Stimulated activated CD4-positive, alpha-beta T cell treated with anti-CD3 and anti-CD28 coated beads, Interleukin-12 subunit alpha, Interleukin-12 subunit beta, amount 100 ng/mL, for 48 hours (primary cell): ENCODE measurements around the gene UNC5B.

ENCODE experiments used
- DNase-seq, 3 donors: peaks; one replicate each; pipeline ENCODE4 v3.0.0-alpha.2; 2020; ENCODE audit warnings: low read depth in 2 of 3, low spot score in 1 of 3

The UNC5B gene

DNA sequence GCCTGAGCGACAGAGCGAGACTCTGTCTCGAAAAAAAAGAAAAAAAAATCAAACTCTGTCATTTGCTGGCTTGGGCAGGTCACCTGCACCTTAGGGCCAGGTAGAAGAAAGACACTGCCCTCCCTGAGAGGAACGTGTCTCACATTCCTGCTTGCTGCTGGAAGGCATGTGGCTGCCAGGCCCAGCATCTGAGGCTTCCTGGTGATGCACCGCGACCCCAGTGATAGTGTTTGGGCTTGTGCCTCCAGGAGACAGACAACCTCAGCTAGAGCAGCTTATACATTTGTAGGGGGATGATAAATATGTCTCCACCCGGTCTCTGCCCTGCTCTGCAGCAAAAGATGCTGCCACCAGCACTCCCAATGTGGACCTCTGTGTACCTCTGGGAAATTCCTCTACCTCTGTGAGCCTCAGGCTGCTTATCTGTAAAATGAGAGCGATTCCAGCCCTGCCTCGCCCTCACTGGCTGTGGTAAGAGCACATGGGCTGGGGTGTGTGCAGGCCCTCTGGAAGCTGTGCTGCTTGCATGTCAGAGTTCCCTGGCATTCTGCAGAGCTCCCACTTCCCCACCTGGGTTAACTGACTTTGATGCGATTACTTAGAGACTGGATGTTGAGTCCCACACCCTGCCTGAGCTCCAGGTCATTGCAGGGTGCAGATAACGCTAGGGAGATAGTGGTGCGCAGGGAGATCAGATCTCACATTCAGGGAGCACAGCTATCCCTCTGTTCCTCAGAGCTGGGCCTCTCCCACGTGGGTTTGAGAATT is 126.5 kb downstream of the UNC5B start:
- DNase-seq: no peak

DNA sequence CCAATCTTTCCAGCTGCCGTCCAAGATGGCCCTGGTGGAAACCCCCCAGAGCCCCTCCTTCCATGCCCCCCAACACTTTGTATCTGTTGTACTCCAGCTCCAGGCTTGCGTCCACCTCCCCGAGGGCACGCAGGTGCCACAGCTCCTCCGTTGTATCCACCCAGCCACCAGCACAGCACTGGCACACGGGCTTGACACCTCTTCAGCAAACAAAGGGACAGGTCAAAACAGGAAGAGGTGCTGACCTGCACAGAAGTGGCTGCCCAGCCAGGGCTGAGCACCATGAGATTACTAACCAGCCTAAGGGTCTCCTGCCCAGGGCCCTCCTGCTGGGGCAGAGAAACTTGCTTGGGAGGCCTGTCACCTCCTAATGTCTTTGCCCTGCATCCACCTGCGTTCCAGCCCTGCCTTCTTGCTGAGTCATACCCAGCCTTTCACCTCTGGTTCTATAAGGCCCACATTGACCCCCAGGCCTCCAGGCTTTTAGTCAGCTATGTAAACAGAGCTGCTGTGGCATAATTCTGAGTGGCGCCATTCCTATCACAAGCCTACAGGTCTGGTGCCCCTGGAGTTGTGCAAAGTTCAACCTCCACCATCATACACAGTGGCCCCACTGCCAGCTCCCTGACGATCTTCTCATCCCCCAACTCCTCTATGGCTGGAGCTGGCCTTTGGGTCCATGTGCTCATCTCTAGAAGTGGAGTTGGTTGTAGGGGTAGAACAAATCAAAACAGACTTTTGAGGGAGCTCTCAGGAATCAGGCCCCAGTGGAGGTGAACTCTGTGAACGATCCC is 127.6 kb downstream of the UNC5B start:
- no peak for DNase-seq

DNA sequence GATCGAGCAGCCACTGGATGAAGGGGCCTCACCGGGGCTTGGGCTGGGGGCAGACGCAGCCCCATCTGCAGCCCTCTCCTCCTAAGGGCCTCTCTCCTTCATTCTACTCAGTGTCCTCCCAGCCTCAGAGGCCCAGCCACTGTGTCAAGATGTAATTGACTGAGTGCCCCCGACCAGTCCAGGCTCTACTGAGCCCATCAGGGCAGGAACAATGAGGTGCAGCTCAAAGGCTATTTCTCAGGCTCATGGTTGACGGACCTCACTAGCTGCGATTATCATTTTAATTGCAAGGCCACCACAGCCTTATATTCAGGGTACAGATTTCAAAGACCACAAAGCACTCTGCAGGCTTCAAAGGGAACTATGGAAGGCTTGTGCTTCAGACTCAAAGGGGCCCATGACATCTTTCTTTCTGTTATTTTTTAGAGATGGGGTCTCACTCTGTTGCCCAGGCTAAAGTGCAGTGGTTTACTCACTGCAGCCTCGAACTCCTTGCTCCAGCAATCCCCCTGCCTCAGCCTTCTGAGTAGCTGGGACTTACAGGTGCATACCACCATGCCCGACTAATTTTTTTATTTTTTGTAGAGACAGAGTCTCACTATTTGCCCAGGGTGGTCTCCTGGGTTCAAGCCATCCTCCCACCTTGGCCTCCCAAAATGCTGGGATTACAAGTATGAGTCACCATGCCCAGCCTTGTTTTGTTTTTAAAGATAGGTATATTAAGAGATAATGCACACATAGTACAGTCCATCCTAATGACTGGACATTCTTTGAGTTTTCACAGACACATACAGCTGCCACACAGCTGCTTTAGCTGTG is 130.4 kb downstream of the UNC5B start:
- no peak for DNase-seq

DNA sequence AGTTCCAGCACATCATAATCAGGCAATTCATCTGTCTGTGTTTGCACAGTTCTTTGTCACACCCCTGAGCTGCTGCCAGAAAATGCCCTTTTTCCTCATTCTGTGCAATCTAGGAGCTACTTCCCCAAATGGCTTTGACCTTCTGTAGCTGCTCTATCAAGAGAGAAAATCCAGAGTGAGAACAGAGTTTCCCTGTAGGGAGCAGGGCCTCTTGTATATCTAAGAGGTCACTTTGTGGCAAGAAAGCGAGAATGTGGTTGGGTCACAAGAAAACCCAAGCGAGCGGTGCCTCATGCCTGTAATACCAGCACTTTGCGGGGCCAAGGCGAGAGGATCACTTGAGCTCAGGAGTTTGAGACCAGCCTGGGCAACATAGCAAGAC is 131.0 kb downstream of the UNC5B start:
- no peak for DNase-seq

DNA sequence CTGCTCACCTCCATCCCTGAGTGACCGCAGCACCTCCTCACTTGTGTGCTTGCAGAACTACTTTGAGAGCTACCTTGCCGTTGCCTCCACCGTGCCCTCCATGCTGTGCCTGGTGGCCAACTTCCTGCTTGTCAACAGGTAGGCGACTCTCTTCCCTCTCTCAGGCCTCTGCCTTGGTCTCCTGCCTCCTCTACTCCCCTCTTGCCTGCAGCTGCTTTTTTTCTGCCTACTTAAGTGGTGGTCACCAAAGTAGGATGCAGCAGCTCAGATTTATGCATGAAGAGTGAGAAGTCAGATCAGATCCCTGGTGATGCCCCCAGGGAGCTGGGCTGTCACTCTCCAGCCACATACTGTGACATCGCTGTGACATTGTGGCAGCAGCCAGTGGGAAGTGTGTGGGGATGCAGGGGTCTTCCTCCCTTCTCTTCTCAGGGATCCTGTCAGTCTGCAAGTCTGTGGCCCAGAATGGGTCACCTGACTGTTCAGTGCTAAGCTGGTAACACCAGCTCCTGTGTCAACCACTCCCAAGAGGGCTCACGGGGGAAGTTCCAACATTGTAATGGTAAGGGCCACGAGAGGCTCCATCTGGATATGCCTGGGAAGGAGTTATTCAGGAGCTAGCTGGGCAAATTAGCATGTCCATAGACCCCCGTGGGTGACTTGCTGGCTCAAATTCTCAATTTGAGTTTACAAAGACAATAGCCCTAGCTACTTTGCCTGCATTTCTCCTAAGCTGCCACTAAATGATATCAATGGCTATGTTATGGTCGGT is 132.0 kb downstream of the UNC5B start:
- no peak for DNase-seq

DNA sequence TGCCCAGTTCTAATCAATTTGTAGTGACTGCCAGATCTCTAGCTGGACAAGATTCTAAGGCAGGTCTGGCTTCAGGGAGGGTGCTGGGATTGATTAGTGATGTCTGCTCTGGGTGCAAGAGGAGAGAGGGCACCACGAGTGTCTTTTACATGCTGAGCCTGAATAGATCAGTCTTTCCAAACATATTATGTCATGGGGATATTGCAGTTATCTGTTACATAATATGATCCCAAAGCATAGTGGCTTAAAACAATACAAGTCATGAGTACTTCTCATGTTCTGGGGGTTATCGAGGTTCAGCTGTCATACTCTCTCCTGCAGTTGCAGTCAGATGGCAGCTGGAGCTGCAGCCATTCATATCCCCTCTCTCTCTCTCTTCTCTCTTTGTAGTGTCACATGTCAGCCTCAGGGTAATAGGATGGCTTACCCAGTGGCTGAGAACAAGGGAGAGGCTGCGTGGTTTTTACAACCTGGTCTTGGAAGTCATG is 132.7 kb downstream of the UNC5B start:
- DNase-seq: no peak

DNA sequence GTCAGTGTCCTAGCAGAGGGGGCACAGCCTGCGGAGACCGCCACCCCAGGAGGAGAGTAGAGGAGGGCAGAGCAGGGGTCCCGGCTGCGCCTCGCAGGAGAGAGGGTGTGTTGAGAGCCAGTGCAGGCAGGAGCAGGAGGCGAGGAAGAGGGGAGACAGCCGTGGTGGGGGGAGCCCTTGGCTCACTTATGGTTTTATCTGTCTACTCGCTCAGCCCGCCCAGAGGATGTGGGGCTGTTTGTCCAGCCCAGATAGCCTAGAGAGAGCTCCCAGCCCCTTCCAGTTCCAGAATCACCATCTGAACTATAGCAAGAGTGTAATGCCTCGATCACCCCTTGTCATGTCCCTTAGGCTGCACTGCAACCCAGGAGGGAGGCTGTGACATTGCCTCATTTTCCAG is 133.3 kb downstream of the UNC5B start:
- DNase-seq: no peak

DNA sequence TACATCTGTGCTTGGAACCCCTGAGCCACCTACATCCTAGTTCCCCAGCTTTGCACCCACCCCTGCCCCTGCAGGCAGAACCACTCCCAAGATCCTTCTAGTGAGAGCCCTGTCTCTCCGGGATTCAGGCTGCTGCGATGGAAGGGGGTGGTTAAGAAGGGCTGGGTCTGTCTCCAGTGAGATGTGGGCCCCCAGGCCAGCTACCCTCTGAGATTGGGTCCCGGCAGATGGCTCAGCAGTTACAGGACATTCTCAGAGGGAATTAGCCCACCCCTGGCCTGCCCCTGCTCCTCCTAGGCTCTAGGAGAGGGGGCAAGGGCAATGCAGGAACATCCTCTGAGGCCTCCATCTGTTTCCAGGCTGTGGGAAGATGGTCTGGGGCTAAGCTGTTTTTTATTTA is 134.4 kb downstream of the UNC5B start:
- no peak for DNase-seq

DNA sequence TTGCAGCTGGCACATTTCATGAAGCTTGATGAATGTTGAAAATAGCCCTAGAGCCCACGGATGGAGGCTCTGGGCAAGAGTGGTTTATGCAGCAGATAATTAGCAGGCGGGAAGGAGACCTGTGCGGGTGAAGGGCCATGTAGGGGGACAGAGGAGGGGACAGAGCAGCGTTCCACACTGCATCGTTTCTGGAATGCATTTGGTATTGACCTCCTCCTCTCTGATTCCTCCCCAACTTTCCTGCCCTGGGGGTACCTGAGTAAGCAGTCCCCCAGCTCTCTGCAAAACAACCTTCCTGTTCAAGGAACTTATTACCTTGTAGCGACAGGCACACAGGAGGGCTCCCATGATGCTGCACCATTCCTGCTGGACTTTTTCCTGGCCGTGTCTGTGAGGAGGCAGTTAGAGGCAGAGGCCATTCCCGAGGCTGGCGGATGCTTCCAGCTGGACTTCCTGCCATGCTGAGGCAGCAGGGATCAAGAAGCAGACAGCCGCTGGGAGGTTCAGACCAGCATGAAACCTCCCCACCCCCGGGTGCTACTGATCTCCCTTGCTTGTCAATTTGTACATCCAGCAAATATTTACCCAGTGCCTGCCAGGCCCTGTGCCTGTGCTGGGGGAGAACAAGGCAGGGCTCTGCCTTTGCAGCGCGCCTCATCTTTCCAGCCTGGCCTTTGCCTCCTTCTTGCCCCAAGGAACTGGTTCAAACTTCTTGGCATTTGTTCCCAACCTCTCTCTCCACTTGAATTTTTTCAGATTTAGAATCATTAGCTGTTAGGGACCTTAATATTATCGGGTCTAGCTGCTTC is 135.4 kb downstream of the UNC5B start:
- no peak for DNase-seq

DNA sequence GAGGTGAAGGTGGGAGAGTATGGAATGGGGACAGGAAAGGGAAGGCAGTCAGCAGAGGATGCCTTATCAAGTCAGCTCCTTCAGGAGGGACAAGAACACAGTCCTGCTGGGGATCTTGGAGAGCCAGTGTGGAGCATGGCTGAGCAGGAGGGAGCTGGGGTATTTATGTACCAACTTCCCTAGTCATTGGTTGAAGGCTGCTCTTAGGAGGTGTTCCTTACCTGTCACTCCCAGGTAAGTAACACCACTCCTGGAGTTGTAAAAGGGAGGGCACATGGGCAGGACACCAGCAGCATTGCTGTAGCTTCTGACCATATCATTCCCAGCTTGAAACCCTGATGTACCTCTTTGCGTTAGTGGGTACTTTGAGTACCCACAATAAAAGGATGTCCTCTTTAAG is 136.5 kb downstream of the UNC5B start:
- no peak for DNase-seq

DNA sequence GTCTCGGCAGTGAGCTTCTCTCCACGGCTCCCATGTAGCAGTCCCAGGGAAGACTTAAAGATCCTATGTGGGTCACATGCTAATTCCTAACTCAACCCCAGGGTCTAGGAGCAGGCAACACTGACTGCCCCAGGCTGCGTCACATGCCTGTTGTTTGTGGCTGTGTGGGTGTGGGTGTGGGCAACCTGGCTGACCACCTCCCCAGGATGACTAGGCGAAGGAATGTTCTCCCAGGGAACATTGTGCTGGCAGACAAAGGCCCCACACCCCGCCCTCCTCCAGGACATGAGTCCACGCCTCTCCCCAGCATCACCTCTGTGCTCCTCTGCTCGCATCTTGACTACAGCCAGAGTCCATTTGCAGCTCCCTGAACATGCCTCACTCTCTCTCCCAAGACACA is 137.0 kb downstream of the UNC5B start:
- DNase-seq: no peak

DNA sequence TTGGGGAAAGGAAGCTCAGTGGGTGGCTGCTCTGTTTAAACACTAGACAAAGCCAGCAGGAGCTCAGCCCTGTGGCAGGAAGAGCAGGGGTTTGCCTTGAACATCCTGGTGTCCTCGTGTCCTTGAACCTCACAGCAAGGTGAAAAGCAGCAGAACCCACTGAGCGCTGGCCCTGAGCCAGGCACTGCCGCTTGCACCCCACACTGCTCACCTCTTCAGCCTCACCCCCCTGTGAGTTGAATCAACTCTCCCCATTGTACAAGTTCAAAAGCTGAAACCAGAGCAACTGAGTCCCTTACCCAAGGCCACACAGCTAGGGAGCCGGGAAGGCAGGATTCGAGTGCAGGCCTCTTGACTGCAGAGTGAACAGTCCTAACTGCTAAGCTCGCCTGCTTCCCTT is 138.7 kb downstream of the UNC5B start:
- DNase-seq: no peak

DNA sequence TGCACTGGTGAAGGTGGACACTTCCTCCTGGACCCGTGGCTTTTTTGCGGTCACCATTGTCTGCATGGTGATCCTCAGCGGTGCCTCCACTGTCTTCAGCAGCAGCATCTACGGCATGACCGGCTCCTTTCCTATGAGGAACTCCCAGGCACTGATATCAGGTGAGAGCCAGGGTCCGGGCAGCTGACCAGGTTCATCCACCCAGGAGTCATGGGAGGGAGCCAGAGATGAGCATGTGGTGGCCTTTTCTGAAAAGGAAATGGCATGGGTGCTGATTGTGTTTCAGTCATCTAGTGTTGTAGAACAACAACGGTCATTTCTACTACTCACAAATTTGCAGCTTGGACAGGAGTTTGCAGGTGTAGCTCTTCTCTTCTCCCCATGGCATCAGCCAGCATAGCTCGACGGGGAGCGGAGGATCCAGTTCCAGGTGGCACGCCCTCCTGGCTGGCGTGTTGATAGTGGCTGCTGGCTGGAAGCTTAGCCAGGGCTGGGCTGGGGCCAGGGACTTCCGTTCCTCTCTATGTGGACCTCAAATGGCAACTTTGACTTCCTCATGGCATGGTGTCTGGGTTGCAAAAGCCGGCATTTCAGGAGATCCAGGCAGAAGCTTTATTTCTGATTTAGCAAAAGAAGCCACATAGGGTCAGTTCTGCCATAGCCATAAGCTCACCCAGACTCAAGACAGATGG is 139.4 kb downstream of the UNC5B start:
- DNase-seq: no peak
